NB4 (cell line): Measurements from ENCODE around the gene ADCY6.

ENCODE experiments used
- DNase-seq: peaks from one replicate; pipeline ENCODE4 v3.0.0; 2010; ENCODE audit warnings: low read depth
- H3K4me3 ChIP-seq: one replicate; pipeline ENCODE4 v1.5.1; 2011; ENCODE audit warnings: mild to moderate bottlenecking, low read depth, low read length, moderate library complexity
- MYC ChIP-seq: IDR thresholded peaks from 2 replicates; pipeline ENCODE4 v1.6.1; 2011; ENCODE audit warnings: low read depth, low read length
- POLR2A ChIP-seq: IDR thresholded peaks from 2 replicates; pipeline ENCODE4 v1.6.1; 2011; ENCODE audit warnings: mild to moderate bottlenecking; ENCODE audit not compliant: insufficient read length; ENCODE audit errors: extremely low read depth
- TF ChIP-seq, protein P1 (sequence below): IDR thresholded peaks from one replicate; pipeline ENCODE4 v1.5.1; 2012; ENCODE audit warnings: low read depth, low read length
- TF ChIP-seq, protein P2 (sequence below): IDR thresholded peaks from 2 replicates; pipeline ENCODE4 v1.6.1; 2011; ENCODE audit warnings: low read depth, low read length

The ADCY6 gene

DNA sequence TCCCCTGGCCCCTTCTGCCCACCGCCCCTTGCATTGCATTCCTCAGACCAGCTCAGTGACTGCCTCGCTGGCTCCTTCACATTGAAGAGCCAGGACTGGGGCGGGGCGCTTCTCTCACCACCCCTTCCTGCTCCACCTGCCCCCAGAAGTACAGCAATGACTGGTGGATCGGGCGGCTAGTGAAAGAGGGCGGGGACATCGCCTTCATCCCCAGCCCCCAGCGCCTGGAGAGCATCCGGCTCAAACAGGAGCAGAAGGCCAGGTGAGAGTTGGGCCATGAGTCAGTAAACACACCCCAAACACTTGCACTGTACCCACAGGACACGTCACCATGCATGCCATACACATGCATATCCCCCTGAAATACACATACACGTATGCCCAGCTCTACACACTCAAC, 35.2 kb upstream of the ADCY6 start:
- TF ChIP-seq, protein P1, sequence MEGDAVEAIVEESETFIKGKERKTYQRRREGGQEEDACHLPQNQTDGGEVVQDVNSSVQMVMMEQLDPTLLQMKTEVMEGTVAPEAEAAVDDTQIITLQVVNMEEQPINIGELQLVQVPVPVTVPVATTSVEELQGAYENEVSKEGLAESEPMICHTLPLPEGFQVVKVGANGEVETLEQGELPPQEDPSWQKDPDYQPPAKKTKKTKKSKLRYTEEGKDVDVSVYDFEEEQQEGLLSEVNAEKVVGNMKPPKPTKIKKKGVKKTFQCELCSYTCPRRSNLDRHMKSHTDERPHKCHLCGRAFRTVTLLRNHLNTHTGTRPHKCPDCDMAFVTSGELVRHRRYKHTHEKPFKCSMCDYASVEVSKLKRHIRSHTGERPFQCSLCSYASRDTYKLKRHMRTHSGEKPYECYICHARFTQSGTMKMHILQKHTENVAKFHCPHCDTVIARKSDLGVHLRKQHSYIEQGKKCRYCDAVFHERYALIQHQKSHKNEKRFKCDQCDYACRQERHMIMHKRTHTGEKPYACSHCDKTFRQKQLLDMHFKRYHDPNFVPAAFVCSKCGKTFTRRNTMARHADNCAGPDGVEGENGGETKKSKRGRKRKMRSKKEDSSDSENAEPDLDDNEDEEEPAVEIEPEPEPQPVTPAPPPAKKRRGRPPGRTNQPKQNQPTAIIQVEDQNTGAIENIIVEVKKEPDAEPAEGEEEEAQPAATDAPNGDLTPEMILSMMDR, result no peak
- TF ChIP-seq, protein P2, sequence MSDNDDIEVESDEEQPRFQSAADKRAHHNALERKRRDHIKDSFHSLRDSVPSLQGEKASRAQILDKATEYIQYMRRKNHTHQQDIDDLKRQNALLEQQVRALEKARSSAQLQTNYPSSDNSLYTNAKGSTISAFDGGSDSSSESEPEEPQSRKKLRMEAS, result no peak
- TF ChIP-seq POLR2A (no peak), MYC (no peak)
- no peak for DNase-seq
- H3K4me3 ChIP-seq, result no peak overlapping the region

DNA sequence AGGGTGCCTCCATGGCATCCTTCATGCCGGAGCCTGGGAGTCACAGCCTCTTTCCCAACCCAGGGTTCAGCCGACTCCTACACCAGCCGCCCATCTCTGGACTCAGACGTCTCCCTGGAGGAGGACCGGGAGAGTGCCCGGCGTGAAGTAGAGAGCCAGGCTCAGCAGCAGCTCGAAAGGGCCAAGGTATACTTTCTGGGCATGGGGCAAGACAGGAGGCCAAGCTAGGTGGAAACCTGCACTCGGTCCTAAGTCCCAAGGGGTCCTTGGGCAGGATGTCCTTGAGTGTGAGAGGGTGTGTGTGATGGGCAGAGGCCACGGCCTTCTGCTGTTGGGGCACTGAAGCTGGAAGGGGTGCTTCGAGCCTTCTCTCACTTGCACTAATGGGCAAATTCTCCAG, 34.4 kb upstream of the ADCY6 start:
- TF ChIP-seq MYC, result no peak
- no peak for TF ChIP-seq POLR2A
- TF ChIP-seq, protein P1, result no peak
- TF ChIP-seq, protein P2, result no peak
- no peak overlapping the region for H3K4me3 ChIP-seq
- no peak for DNase-seq

DNA sequence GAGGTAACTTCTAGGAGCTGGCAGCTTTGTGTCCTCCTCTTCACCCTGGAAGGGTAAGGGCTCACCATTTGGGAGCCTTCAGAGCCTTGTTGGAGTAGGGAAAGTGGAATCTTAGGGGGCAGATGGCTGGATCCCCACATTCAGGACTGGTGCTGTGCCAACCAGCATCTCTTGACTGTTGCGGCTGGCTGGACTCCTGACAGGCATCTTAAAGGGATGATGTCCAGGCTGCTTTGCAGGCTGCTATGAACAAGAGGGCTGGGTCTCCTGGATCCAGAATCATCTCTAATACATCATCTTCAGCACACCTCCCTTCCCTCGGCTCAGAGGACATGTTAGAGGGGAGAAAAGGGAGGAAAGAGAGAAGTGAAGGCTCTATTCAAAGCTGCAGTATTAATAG, 33.8 kb upstream of the ADCY6 start:
- no peak for TF ChIP-seq MYC
- TF ChIP-seq, protein P2, result no peak
- TF ChIP-seq, protein P1, result no peak
- no peak for TF ChIP-seq POLR2A
- DNase-seq, result no peak
- H3K4me3 ChIP-seq, result no peak overlapping the region

DNA sequence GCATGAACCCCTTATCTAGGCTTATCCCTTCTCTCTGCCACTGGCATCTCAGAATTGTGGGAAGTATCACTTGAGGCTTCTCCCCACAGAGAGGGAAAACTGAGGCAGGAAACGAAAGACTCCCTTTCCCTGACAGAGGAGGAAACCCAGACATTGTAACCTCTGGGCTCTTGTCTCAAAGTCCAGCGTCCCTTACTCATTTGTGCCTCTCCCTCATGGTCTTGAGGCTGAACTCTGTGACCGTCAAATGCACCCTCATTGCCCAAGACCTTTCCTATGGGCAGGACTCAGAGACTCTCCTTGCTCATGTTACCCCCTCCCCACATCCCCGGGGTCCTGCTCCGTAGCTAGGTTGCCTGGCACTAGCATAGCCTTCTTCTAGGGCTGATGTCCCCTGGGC, 33.2 kb upstream of the ADCY6 start:
- TF ChIP-seq, protein P1, result no peak
- TF ChIP-seq MYC, result no peak
- TF ChIP-seq, protein P2, result no peak
- no peak for TF ChIP-seq POLR2A

DNA sequence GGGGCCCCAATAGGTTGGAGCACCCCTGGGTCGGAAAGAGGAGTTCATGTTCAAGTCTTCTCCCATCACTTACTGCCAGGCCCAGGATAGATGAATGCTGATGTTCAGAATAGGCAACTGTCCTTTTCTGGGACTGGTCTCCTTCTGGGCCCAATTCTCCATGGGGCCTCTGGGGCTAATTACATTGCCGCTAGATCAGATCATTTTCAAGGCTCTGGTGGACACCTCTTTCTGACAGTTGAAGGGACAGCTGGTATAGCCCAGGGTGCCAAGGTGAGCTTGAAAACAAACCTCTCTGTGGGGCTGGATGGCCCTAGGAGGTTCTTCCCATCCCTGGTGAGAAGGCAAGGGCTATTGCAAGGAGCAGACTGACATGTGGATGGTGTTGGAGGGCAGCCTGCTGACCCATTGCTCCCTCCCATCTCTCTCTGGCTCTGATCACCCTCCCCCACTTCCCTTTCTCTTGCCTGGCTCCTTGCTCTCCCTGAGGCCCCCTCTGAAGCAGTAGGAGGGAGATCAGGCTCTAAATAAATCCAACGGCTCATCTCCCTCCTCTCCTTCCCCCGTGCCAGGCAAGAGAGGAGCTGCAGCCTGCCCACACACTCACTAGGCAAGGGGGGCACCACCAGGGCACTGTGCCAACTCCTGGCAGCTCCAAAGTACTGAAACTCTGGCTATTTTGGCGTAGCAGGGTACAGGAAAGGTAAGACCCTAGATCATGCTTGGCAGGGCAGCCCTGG, 31.3 kb upstream of the ADCY6 start:
- DNase-seq, result no peak
- no peak overlapping the region for H3K4me3 ChIP-seq

More for the DNA sequence above, 33.2 kb upstream of the ADCY6 start:
- DNase-seq, result no peak
- H3K4me3 ChIP-seq, result no peak overlapping the region

More for the DNA sequence above, 31.3 kb upstream of the ADCY6 start:
- TF ChIP-seq MYC (no peak), POLR2A (no peak)
- TF ChIP-seq, protein P2, result no peak
- TF ChIP-seq, protein P1, result no peak
